K562 (cell line): Measurements from ENCODE around the gene KCNIP2. TPM values are rescaled to one million over a fixed set of nuclear protein-coding genes. Genes with fewer than 3 reads are reported as not detected.

Experiments
- ATAC-seq: fragments of 200-7000 bp; cut with Tn5 transposase; 3 replicates; pipeline ENCODE4 v1.9.1; 2020; ENCODE audit warnings: moderate library complexity
- BruUV-seq: library from RNA; stranded (reverse); fragments of 400-500 nt; replicated peaks from 2 replicates; lab custom pipeline; 2021; lab: Mats Ljungman, UMichigan
- CTCF ChIA-PET: fragments of 300-600 bp; formaldehyde crosslinking; extraction: SDS; loops from one replicate; lab custom pipeline; 2021; ENCODE audit warnings: low intra/inter-chr PET ratio; lab: Yijun Ruan, JAX
- POLR2A ChIA-PET: fragments of 300-600, 350-650 bp; sonication (Branson Sonifier 250); formaldehyde crosslinking; extraction: SDS; loops from one replicate; lab custom pipeline; 2021; ENCODE audit warnings: antibody characterized with exemption, inconsistent platforms; lab: Yijun Ruan, JAX
- DNase-seq, 4 experiments: peaks; one replicate each; pipeline versions ENCODE4 v3.0.0 to v3.0.0-alpha.2; 2011 to 2018; ENCODE audit warnings: low spot score in 3 of 4, mixed read lengths in 3 of 4; ENCODE audit errors: extremely low read depth in 1 of 4
- FAIRE-seq: peaks from 2 replicates; lab custom pipeline; 2011; peaks lifted over from hg19 to GRCh38; lab: Jason Lieb, UNC
- H2AFZ ChIP-seq: 2 replicates; pipeline ENCODE4 v1.6.0; 2011; ENCODE audit warnings: low read depth, low read length, control low read depth, inconsistent platforms
- H3K27ac ChIP-seq: fragments of 200-600 bp; 3 replicates; pipeline ENCODE4 v1.8.0; 2011; ENCODE audit warnings: low read depth, mild to moderate bottlenecking, control low read depth, inconsistent platforms, low read length, moderate library complexity, mixed read lengths; ENCODE audit errors: extremely low read depth
- H3K27me3 ChIP-seq, 2 experiments: fragments of 300-600 bp in 1 of 2; 2 replicates in 1 of 2; 3 replicates in 1 of 2; pipeline versions ENCODE4 v1.6.0 to v1.8.0; 2011; ENCODE audit warnings: inconsistent platforms in 2 of 2, low read length in 2 of 2, mild to moderate bottlenecking in 1 of 2, mixed read lengths in 1 of 2, moderate library complexity in 1 of 2; ENCODE audit not compliant: control insufficient read depth in 2 of 2, insufficient read depth in 2 of 2
- H3K36me3 ChIP-seq: fragments of 300-600 bp; 3 replicates; pipeline ENCODE4 v1.8.0; 2011; ENCODE audit warnings: mild to moderate bottlenecking, low read length, inconsistent platforms; ENCODE audit not compliant: control insufficient read depth, insufficient read depth
- H3K4me1 ChIP-seq, 2 experiments: fragments of 200-600 bp in 1 of 2; replicated peaks in 1 of 2; 2 replicates in 1 of 2; 3 replicates in 1 of 2; pipeline versions ENCODE4 v1.5.1 to v1.8.0; 2011; ENCODE audit warnings: inconsistent platforms in 2 of 2, low read length in 2 of 2, mild to moderate bottlenecking in 1 of 2, mixed read lengths in 1 of 2, moderate library complexity in 1 of 2; ENCODE audit not compliant: control insufficient read depth in 2 of 2, insufficient read depth in 2 of 2
- H3K4me2 ChIP-seq: 2 replicates; pipeline ENCODE4 v1.6.1; 2011; ENCODE audit warnings: low read length, control low read depth, inconsistent platforms, mixed read lengths; ENCODE audit not compliant: insufficient read depth
- H3K4me3 ChIP-seq: fragments of 200-600 bp; sonication (generic), shearing (Covaris generic); 2 replicates; pipeline ENCODE4 v1.5.1; 2016; ENCODE audit warnings: control low read depth, inconsistent platforms
- H3K79me2 ChIP-seq: fragments of 200-600 bp; 3 replicates; pipeline ENCODE4 v1.8.0; 2011; ENCODE audit warnings: low read length, inconsistent platforms; ENCODE audit not compliant: control insufficient read depth, insufficient read depth
- H3K9ac ChIP-seq, 2 experiments: 2 replicates each; pipeline versions ENCODE4 v1.6.0 to v1.6.1; 2011; ENCODE audit warnings: low read depth in 2 of 2, low read length in 2 of 2, control low read depth in 1 of 2, inconsistent platforms in 1 of 2, mild to moderate bottlenecking in 1 of 2, mixed read lengths in 1 of 2; ENCODE audit not compliant: insufficient read depth in 1 of 2
- H3K9me1 ChIP-seq: one replicate; pipeline ENCODE4 v1.6.0; 2011; ENCODE audit warnings: inconsistent platforms, mild to moderate bottlenecking, low read length, moderate library complexity; ENCODE audit not compliant: control insufficient read depth, insufficient read depth
- H3K9me3 ChIP-seq: replicated peaks from 2 replicates; pipeline ENCODE4 v1.5.1; 2011; ENCODE audit warnings: low read depth, low read length, inconsistent platforms; ENCODE audit not compliant: control insufficient read depth, insufficient read depth
- H4K20me1 ChIP-seq: replicated peaks from 2 replicates; pipeline ENCODE4 v1.6.1; 2011; ENCODE audit warnings: low read length, inconsistent platforms, mixed read lengths; ENCODE audit not compliant: control insufficient read depth, insufficient read depth
- EGR1 ChIP-seq: fragments of 450-650 bp; conservative IDR thresholded peaks from 2 replicates; pipeline ENCODE4 v1.6.1; 2017; ENCODE audit warnings: mild to moderate bottlenecking
- SIN3A ChIP-seq, 2 experiments: fragments of 150-350 bp in 1 of 2; IDR thresholded peaks; 2 replicates each; pipeline ENCODE4 v1.6.1; 2011 to 2016; ENCODE audit warnings: borderline replicate concordance in 2 of 2, low read depth in 2 of 2, low read length in 2 of 2, mild to moderate bottlenecking in 2 of 2, moderate library complexity in 2 of 2; ENCODE audit not compliant: control insufficient read depth in 1 of 2
- WGBS: fragments of 100-300 bp; shearing (Covaris generic); methylation state at CpG from one replicate; pipeline ENCODE4 v1.1.6; 2016; ENCODE audit warnings: low coverage, mixed read lengths; ENCODE audit not compliant: insufficient coverage; ENCODE audit errors: missing lambda C conversion rate; 5-methylcytosine and 5-hydroxymethylcytosine counted together
- in situ Hi-C: fragments of 300-500 bp; cut with MboI; formaldehyde crosslinking; loops from 4 replicates; pipeline ENCODE4 v1.15.0; 2018; ENCODE audit warnings: inconsistent platforms, mixed read lengths
- intact Hi-C: fragments of 100-400 bp; cut with micrococcal nuclease; formaldehyde crosslinking; loops from 2 replicates; pipeline ENCODE4 v1.14.2; 2022
- polyA plus RNA-seq, 8 experiments: library from polyadenylated mRNA; depleted of rRNA in 4 of 8; stranded (reverse) in 5 of 8; unstranded in 3 of 8; fragments of >200 nt; fragmentation: Nextera tagmentation in 2 of 8; fragmentation: Illumina TruSeq in 1 of 8; extraction: Ambion mirVana in 2 of 8; extraction: Trizol in 1 of 8; gene quantifications; 2 replicates each; pipeline versions ENCODE4 v1.2.1 to v1.2.3, GENCODE V29; 2011 to 2014; ENCODE audit warnings: inconsistent platforms in 1 of 8, missing spikeins in 1 of 8
- total RNA-seq, 7 experiments: library from RNA; depleted of rRNA in 6 of 7; stranded (reverse); fragments of >200 nt in 6 of 7; fragmentation: Illumina TruSeq in 2 of 7; extraction: Trizol in 2 of 7; gene quantifications; 2 replicates each; pipeline versions ENCODE4 v1.2.1 to v1.2.3, GENCODE V29; 2011 to 2021; ENCODE audit warnings: low replicate concordance in 1 of 7
- TF ChIP-seq, protein P1 (sequence below): fragments of 450-650 bp; IDR thresholded peaks from 2 replicates; pipeline ENCODE4 v1.6.1; 2017; ENCODE audit warnings: antibody characterized with exemption

Gene KCNIP2
- total and polyA plus RNA-seq, 9 of the 15 experiments (the other 6 are each of a cell fraction or from before 2014, with no cell fraction given): 2.5 to 7.6 (median 4.1) TPM

DNA sequence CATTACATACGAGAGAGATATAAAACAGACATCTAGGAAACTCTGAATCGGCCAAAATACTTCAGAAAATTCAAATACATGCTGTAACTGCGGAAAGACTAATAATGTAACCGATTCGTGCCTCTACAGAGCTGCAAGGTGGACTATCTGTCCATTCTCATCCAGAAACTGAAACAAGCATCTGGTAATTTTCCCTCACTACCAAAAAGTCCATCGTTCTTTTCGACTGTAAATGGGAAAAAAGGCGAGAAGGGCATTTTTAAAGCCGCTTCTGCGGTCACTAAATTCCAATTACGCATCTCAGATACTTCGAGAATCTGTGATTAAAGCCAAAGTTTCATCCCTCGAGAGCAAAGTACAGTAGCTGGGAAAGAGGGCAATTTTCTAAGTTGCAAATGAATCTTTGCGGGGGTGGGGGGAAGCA is 26.7 kb downstream of the KCNIP2 start:
- no peaks in the 10 kb centered on the region for H3K27me3 ChIP-seq
- peak; percentile 1; the same call in 1 of the 3 replicates for ATAC-seq
- peaks cover 35% of the 10 kb centered on the region for H4K20me1 ChIP-seq
- POLR2A ChIA-PET: interaction anchor here (0.6 to 3.9 kb wide), 3 partner anchors 13 to 160 kb away, joined by 3 to 19 read pairs (median 4); no protein-coding TSS in a partner anchor
- CTCF ChIA-PET: no interaction called here
- in situ Hi-C loops: no loop called here
- FAIRE-seq: no peak
- TF ChIP-seq EGR1 (peak; percentile 84), SIN3A (IDR thresholded peaks at IDR 0.05; ENCODE audit: borderline replicate concordance in 2 of 2, control insufficient read depth in 1 of 2, low read depth in 2 of 2, low read length in 2 of 2) (0 out of 4 replicates have a peak, but pooled peaks of 1 of the 2 experiments have one; percentile 2)
- TF ChIP-seq, protein P1, sequence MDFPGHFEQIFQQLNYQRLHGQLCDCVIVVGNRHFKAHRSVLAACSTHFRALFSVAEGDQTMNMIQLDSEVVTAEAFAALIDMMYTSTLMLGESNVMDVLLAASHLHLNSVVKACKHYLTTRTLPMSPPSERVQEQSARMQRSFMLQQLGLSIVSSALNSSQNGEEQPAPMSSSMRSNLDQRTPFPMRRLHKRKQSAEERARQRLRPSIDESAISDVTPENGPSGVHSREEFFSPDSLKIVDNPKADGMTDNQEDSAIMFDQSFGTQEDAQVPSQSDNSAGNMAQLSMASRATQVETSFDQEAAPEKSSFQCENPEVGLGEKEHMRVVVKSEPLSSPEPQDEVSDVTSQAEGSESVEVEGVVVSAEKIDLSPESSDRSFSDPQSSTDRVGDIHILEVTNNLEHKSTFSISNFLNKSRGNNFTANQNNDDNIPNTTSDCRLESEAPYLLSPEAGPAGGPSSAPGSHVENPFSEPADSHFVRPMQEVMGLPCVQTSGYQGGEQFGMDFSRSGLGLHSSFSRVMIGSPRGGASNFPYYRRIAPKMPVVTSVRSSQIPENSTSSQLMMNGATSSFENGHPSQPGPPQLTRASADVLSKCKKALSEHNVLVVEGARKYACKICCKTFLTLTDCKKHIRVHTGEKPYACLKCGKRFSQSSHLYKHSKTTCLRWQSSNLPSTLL: no peak
- H2AFZ ChIP-seq: no peak overlapping the region
- peaks cover 29% of the 10 kb centered on the region; the same call in 2 of the 3 replicates for H3K36me3 ChIP-seq
- peaks cover 89% of the 10 kb centered on the region for H3K79me2 ChIP-seq
- no peaks in the 10 kb centered on the region for H3K9me3 ChIP-seq
- TSS peak; percentile 36 for BruUV-seq
- 0% methylated on average over 11 of the region's 14 CpGs for WGBS
- H3K9me1 ChIP-seq: no peaks in the 10 kb centered on the region
- H3K4me2 ChIP-seq: peak overlapping the region; percentile 98
- peak overlapping the region; percentile 98 for H3K4me3 ChIP-seq
- H3K9ac ChIP-seq: peak overlapping the region; percentile 96 to 100; a peak in 3 of 4 replicates
- intact Hi-C loops: no loop called here
- no peak for DNase-seq
- H3K27ac ChIP-seq: peak overlapping the region; percentile 99
- peaks cover 11 to 16% of the 10 kb centered on the region in 2 experiments; a peak in 4 of 5 replicates for H3K4me1 ChIP-seq
